HG03520 (cell line): ENCODE data around the gene IREB2.
"Not testable (repeated sequence)": the region's sequence is repeated elsewhere in the genome, so short reads cannot be mapped to it uniquely, and the experiment has no call there.

Experiments used
- ATAC-seq: cut with Tn5 transposase; IDR thresholded peaks from one replicate; pipeline ENCODE4 v1.9.1; 2021; ENCODE audit warnings: mild to moderate bottlenecking, moderate library complexity; ENCODE audit not compliant: unreplicated experiment

The IREB2 gene

DNA sequence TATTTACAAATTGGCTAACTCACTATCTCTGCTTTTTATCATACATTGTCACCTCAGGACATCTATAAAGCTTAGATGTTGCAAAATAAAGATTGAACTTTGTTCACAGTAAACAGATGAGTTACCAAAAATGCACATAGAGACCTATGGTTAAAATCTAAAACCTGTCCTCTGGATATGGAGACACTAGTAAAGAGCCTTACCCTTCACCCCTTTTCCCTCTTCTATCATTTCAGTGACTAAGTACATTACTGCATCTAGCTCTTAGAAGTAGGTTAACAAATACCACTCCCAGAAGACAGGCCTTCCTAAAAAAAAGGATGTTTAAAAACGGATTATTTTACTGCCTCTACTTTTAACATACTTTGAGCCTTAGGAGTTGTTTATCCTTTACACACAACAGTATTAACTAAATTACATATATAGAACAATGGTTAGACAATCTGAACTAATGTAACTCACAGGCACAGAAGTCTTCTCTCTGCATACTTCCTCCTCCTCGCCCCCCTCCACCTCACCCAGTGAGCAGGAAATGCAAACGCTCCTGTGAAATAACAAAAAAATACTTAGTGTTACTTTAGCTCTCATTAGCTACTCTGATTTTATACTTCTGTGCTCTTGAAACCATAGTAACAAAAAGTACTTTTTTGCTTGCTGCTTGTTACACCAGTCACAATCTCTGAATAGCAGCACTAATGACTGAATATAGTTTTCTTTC lies 23.3 kb downstream of the IREB2 start:
- ATAC-seq, result no peak

DNA sequence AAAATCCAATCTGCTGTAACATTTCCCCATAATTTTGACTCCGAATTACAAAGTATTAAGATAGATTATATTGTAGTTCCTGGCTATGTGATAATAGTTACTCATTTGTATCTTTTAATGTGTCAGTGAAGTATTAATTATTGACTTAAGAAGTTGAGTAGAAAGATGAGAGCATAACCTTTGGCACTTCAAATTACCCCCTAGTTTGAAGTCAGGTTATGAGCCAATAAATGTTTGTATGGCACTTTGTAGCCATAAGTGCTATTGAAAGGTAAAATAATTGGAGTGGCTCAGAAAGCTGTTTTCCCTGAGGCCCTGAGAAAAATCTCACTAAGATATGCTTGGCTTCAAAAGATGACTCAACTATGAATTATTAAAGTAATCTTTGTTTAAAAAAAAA lies 31.0 kb downstream of the IREB2 start:
- no peak for ATAC-seq

- ATAC-seq, result no peak
Measured at GRCh38 chr15:78477295-78477694, 39.3 kb downstream of the IREB2 start.

DNA sequence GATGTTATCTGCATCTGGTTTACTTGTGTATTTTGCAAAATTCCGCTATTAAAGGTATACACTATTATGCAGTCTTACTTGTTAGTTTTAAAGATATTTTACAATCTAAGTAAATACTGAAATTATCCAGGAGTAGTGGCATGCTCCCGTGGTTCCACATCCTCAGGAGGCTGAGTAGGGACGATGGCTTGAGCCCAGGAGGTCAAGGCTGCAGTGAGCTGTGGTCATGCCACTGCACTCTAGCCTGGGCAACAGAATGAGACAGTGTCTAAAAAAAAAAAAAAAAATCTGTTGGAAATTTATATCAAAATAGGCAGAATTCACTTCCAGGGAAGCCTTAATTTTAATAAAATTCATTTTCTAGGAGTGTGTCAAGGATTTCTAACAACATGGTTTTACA lies 41.6 kb downstream of the IREB2 start:
- no peak for ATAC-seq

DNA sequence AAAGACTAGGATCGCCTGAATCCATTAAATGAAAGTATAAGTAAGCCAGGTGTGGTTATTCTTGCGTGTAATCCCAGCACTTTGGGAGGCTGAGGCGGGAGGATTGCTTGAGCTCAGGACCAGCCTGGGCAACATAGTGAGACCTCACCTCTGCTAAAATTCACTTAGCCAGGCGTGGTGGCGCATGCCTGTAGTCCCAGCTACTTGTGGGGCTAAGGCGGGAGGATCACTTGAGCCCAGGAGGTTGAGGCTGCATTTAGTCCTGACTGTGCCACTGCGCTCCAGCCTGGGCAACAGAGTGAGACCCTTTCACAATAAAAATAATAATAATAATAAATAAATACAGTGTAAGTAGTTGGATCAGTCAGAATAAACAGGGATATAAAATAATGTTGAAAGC lies 43.9 kb downstream of the IREB2 start:
- no peak for ATAC-seq

DNA sequence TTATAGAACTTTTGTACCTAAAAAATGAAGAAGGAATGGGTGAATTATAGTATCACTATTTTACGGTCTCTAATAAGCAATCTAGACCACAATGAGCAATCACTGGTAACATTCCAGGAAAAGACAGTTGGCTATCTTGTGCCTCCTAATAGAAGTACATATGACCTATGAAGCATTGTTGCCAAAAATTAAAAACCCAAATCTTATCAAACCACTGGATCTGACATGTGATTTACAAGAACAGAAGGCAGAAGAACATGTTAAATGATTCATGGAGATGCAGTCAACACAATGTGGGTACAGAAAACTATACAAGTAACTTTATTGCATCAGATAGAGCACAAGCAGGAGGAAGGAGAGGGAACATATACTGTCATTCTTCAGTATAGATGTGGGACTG lies 54.9 kb downstream of the IREB2 start:
- ATAC-seq, result no peak

GRCh38 chr15:78501857-78502256 lies 63.8 kb downstream of the IREB2 start:
- no peak for ATAC-seq

- ATAC-seq, result no peak
Measured at GRCh38 chr15:78502641-78503040, 64.6 kb downstream of the IREB2 start.

- ATAC-seq, result peak; percentile 79
Measured at GRCh38 chr15:78506971-78507830, 69.2 kb downstream of the IREB2 start, which contains the start of gene HYKK. HYKK (plus strand) TSS chr15:78507577; CDS start chr15:78513089, 5,512 bp downstream.

DNA sequence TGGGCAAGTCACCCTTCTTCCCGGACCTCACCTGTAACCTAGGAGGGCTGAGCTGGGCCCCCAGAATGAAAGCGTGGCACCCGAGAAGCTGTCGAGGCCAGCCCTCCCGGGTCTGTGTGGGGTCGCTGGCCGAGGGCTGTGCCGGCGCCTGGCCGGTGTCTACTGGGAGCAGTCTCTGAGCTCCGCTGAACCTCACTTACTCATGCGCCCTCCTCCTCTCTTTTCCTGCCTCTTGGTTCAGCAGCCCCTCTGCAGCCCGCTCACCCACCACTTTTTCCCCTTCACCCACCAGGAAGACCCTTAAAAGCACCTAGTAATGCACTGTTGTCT lies 69.8 kb downstream of the IREB2 start:
- ATAC-seq, result no peak

GRCh38 chr15:78508272-78508671 lies 70.3 kb downstream of the IREB2 start:
- ATAC-seq, result no peak

DNA sequence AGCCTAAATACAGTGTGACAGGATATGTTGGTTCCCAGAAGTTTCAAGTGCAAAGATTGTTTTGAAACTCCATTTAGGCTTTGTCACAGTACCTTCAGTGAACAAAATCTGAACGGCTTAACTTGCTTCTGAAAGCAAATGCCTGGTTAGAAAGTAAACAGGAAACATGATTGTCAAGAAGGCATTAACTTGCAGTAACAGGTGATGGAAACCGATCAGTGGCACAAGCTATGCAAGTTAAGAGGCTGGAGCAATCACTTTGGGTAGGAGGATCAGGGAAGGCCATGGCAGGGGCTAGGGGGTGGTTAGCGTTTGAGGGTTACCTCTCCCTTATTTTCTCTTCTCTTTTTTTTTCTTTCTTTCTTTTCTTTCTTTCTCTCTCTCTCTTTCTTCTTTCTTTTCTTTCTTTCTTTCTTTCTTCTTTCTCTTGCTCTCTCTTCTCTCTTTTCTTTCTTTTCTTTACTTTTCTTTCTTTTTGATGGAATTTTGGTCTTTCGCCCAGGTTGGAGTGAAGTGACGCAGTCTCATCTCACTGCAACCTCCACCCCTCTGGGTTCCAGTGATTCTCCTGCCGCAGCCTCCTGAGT lies 71.8 kb downstream of the IREB2 start:
- ATAC-seq, result no peak

DNA sequence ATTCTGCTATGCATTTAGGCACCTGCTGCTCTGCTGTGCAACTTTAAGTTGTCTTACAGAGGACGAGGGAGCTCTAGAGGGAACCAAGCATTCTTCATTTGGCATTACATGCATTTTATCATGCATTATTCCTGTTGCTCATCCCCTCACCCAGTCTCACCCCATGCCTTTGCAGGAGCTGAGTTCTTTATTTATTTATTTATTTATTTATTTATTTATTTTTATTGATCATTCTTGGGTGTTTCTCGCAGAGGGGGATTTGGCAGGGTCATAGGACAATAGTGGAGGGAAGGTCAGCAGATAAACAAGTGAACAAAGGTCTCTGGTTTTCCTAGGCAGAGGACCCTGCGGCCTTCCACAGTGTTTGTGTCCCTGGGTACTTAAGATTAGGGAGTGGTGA lies 82.0 kb downstream of the IREB2 start:
- ATAC-seq, result not testable (repeated sequence)

DNA sequence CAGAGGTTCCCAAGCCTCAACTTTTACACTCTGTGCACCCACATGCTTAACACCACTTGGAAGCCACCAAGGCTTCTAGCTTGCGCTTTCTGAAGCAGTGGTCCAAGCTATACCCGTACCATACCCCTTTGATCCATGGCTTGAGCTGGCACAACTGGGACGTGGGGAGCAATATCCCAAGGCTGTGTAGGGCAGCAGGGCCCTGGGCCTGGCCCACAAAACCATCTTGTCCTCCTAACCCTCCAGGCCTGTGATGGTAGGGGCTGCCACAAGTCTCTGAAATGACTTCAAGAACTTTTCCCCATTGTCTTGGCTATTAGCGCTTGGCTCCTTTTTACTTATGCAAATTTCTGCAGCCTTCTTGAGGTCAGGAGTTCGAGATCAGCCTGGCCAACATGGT lies 86.2 kb downstream of the IREB2 start:
- no peak for ATAC-seq

- no peak for ATAC-seq
Measured at GRCh38 chr15:78527325-78527724, 89.3 kb downstream of the IREB2 start.

DNA sequence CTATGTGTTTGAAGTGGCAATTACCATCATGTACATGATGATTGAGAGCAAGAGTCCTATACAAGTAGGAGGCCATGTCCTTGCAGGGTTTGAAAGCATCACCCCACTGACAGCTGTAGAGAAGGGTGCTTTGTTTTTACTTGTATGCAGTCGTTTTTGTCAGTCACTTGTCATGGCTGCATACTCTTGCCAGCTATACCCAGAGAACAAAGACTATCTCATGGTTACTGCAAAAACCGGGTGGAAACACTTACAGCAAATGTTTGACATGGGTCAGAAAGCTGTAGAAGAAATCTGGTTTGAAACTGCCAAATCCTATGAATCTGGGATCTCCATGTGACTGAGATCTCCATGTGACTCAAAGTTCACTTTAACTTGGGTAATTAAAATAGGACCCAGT lies 95.3 kb downstream of the IREB2 start:
- ATAC-seq, result no peak

DNA sequence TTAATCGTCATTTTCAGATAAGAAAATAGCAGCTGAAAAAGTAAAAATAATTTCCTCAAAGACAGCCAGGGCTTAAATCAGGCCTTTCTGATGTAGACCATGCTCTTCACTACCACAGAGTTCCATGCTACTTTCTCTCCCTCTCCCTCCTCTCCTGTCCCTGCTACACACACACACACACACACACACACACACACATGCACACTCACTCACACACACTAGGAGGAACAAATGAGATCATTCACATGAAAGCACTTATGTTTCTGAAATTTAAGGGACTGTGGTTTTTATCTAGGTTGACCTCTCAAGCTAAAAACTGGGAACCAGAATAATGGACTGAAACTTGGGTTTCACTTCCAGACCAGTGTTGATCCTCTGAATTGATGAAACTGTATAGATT lies 98.1 kb downstream of the IREB2 start:
- ATAC-seq, result no peak

DNA sequence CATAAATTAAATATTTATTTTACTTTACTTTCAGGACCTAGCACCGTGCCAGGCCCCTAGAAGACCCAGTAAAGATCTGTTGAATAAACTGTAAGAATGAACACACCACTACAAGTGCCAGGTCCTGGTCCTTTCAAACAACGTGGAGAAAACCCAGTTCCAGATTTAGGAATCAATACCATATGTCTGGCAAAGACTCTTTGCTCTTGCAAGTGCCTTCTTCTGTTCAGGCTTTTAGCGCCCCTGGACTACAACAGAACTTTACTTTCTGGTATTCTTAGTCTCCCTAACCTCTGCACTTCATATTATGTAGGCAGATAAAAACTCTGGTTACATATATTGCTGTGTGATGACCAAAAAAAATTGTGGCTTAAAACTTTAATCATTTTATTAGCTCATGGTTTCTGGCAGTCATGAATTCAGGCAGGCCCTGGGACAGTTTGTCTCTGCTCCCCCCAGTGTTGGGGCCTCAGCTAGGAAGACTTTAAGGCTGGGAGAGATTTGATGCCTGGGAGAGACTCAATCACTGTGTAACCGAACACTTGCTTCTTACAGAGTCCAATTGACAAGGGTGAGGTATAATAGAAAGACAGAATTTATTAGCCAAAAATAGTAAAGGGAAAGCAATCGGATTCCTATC lies 99.4 kb downstream of the IREB2 start:
- no peak for ATAC-seq

DNA sequence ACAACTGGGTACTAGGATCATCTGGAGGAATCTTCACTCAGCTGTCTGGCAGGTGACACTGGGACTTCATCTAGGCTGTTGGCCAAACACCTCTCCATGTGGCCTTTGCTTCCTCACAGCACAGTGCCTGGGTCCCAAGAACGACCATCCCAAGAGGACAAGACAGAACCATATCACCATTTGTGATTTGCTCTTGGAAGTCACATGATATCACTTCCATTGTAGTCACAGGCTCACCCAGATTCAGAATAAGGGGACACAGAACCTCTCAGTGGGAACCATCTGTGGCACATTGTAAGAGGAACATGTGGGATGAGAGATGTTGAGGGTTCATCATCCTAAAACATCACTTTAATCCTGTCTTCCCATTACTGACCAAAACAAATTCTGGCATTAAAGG lies 100.3 kb downstream of the IREB2 start:
- ATAC-seq, result no peak

GRCh38 chr15:78539464-78540140 lies 101.6 kb downstream of the IREB2 start:
- ATAC-seq, result not testable (repeated sequence)
